GM08714 (cell line): ENCODE data around the gene USP54.
A peak's percentile ranks its signal among the peaks of the same experiment; 100 is the strongest.

Experiments
- H3K4me3 ChIP-seq: fragments of 200-500 bp; sonication (Bioruptor generic); 2 replicates; pipeline ENCODE4 v1.5.1; 2014; ENCODE audit warnings: mild to moderate bottlenecking, low read length, inconsistent platforms
- ZNF274 ChIP-seq: IDR thresholded peaks from 2 replicates; pipeline ENCODE4 v1.6.1; 2012; ENCODE audit warnings: mild to moderate bottlenecking, low read depth, low read length

USP54 gene

DNA sequence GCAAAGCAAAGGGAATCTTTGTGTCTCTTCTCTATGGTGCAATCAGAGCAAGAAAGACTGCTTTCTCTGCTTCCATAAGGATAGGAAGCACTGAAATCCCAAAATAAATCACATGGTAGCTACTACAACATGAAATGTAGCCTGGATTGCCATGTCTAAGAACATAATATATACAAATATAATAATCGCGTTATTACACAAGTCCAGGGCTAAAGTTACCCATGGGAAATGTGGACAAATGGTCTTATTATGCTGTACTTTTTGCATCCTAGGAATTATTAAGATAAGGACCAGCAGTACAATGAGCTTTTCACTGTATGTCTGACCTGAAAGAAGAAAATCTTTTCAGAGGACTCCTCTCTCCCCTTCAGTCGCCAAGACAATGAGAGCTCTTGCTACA lies 71.8 kb downstream of the USP54 start:
- no peak overlapping the region for H3K4me3 ChIP-seq
- no peak for TF ChIP-seq ZNF274

DNA sequence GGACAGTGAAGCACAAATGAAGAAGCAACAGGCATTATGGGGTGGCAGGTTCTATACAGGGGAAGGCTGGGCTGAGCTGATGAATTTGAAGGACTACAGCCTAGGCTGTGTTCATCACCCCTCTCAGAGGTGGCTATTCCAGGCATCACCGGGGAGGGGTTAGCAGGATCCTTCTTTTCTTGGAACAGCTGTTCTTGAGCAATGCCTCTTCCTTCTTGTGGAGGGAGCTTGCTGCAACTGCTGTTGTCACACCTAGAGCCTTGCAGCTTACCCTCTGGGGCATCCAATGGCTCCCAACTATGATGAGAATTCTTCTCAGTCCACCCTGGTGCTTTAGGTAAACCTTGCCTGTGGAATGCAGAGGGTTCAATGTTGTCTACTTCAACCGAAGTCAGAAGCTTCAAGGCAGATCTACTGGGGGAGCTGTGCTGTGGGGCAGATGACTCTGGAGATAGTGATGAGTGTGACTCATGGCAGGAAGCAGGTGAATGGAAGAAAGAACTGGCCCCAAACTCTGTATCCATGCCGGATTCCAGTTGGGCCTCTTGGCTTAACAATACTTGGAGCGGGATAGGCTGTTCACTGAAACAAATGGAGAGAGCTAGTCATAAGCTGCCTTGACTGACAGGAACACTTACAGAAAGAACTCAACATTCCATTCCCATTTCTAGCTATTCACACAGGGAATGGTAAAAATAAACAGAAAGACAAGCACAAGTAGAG lies 73.8 kb downstream of the USP54 start:
- TF ChIP-seq ZNF274, result no peak
- no peak overlapping the region for H3K4me3 ChIP-seq

DNA sequence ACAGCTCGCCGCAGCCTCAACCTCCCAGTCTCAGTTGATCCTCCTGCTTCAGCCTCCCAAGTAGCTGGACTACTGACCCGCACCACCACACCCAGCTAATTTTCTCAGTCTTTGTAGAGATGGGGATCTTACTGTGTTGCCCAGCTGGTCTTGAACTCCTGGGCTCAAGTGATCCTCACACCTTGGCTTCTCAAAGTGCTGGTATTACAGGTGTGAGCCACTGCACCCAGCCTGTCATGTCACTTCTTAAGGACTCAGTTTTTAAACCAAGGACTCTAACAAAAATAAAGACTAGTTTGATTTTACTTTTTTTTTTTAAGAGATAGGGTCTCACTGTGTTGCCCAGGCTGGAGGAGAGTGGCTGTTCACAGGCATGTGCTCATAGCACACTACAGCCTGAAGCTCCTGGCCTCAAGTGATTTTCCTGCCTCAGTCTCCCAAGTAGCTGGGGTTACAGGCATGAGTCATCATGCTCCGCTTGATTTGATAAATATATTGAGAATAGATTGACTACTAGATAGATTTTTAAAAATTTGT lies 78.9 kb downstream of the USP54 start:
- TF ChIP-seq ZNF274, result no peak
- no peak overlapping the region for H3K4me3 ChIP-seq

DNA sequence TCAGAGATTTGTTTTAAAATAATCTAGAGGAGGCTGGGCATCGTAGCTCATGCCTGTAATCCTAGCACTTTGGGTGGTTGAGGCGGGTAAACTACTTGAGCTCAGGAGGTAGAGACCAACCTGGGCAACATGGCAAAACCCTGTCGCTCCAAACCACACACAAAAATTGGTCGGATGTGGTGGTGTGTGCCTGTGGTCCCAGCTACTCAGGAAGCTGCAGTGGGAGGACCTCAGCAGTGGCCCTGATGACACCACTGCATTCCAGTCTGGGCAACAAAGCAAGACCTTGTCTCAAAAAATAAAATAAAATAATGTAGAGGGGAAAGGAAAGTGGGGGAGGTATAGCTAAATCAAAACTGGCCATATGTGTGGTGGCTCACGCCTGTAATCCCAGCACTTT lies 81.4 kb downstream of the USP54 start:
- no peak for TF ChIP-seq ZNF274
- H3K4me3 ChIP-seq, result no peak overlapping the region

DNA sequence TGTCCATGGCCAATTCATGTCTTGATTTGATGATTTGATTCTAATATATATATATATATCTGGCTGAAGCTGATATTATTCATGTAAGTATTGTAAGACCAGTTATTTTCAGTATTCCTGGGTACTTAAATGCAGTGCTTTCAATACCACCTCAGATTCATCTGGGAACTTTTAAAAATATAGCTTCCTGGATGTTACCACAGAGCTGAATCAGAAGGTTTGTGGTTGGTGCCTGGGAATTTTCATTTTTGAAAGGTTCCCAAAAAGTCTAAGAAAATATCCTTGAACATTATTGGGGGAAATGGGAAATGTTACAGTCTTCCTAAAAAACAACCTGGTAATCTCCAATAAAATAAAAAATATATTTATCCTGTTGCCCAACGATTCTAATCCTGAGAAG lies 84.7 kb downstream of the USP54 start:
- no peak overlapping the region for H3K4me3 ChIP-seq
- TF ChIP-seq ZNF274, result no peak

DNA sequence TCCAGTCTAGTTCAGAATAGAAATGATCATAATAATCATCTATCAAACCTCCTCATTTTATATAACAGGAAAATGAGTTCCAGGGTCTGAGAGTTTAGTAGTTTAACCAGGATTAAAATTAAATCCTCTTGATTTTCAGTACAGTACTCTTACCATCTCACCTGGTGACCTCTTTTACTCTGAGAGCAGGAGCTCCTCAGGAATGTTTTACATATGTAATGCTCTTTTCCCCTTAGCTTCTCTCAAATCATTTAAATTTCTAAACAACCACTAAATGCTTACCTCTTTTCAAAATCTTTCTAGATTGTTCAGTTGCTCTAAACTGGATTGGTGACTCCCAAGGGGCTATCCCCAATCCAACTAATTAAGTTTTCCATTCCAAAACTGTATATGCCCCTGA lies 85.1 kb downstream of the USP54 start:
- H3K4me3 ChIP-seq, result no peak overlapping the region
- TF ChIP-seq ZNF274, result no peak

DNA sequence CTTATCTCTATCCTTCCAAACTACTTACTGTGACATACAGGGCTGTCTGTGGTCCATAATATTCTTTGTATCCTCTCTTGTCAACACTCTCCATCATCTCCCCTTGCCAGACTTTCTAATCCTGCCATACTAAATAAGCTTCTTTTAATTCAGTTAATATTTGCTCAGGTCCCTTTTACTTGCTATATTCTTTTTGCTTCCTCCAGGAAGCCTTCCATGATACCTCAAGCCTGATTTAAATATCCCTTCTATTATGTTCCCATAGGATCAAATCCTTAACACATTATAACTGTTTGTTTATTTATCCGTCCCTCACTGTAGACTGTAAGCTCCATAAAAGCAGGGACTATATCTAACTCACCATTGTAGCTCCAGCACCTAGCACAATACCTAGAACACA lies 88.1 kb downstream of the USP54 start:
- no peak overlapping the region for H3K4me3 ChIP-seq
- no peak for TF ChIP-seq ZNF274

GRCh38 chr10:73501651-73502050 lies 89.5 kb downstream of the USP54 start:
- TF ChIP-seq ZNF274, result no peak
- H3K4me3 ChIP-seq, result no peak overlapping the region

GRCh38 chr10:73497623-73498022 lies 93.5 kb downstream of the USP54 start:
- no peak for TF ChIP-seq ZNF274
- no peak overlapping the region for H3K4me3 ChIP-seq

- H3K4me3 ChIP-seq, result peak within 1 kb of the TSS; percentile 90
- TF ChIP-seq ZNF274, result no peak
Observed at GRCh38 chr10:73495884-73496674, 95.1 kb downstream of the USP54 start, which contains the start of gene PPP3CB. TSS of gene PPP3CB (minus strand) at chr10:73496024. CDS start at chr10:73495889, 135 bp downstream.

DNA sequence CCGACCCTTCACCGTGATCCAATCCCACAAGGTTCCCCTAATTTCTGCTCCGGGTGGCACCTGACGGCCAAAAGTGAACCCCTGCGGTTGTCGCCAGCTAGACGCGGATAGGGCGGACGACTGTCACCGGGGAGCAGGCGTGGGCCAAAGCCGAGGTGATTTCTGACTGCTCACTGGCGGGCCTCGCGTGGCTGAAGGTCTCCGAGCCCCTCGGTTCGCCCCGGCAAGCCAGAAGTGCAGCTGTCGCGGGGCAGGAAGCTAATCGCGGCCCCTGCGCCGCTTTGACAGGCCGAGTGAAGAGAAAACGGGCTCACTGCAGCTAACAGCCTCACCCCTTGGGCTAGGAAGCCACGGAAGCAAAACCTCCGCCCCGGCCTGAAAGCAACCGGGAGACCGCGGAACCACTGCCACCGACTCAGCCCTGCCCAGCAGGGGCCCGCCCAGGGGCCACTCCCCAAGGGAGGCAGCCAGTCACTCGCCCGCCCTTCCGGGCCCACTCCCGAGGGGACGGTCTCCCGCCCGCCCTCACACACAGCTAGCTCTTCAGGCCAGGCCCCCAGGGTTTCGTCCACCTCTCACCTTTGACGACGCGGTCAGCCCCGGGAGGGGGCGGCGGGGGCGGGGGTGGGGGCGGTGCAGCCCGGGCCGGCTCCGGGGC lies 95.8 kb downstream of the USP54 start:
- peak overlapping the region; percentile 90 for H3K4me3 ChIP-seq
- TF ChIP-seq ZNF274, result no peak

- no peak for TF ChIP-seq ZNF274
- peak overlapping the region; percentile 90 for H3K4me3 ChIP-seq
Observed at GRCh38 chr10:73494877-73495225, 96.3 kb downstream of the USP54 start.

DNA sequence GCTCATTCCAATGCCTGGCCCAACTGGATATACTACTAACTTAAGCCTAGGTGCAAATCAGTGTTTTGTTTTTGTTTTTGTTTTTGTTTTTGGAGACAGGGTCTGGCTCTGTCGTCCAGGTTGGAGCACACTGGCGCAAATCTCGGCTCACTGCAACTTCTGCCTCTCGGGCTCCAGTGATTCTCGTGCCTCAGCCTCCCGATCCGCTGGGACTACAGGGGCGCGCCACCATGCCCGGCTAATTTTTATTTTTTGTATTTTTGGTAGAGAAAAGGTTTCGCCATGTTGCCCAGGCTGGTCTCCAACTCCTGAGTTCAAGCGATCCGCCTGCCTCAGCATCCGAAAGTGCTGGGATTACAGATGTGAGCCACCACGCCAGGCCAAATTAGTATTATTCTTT lies 96.9 kb downstream of the USP54 start:
- H3K4me3 ChIP-seq, result peak overlapping the region; percentile 90
- TF ChIP-seq ZNF274, result no peak

GRCh38 chr10:73493781-73494180 lies 97.4 kb downstream of the USP54 start:
- H3K4me3 ChIP-seq, result no peak overlapping the region
- TF ChIP-seq ZNF274, result no peak
